ENCODE measurements around the gene DLG1.

The DLG1 gene

DNA sequence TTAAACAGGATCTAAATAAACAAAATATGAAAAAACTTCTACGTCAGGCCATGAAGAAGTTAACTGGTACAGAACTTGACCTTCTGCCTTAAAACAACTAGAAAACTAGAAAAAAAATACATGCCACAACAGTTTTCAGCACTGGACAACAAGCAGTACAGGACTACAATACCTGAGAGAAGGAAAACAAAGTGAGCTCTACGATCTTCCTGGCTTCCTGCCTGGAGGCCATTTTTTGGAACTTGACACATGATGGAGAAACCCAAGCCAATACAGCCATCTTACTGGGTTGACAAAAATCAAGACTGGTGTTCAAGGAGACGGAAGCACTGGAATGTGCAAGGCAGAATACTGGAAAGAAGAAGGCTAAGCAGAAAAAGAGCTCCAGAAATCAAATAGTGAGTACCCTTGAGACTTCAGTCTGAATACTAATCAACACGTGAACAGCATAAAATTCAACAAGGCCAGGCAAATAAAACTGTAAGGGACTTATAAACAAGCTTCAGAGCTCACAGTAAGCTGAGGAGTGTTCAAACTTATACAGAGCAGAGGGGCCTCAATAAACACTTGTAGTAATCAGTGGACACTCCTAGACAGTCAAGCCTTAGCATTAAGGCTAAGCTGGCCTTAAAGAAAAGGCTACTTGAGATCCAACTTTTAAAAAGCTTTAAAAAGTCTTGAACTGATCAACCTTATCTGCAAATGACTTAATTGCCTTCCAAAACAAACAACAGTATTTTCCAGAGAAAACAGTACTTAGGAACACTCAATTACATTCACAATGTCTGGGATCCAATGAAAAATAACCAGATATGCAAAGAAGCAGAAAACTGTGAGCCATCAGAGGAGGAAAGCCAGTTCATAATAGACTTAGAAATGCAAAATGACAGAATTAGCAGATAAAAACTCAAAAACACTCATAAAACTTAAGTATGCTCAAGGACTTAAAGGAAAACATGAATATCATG lies 63.2 kb downstream of the DLG1 start:
- TF ChIP-seq, protein P1, sequence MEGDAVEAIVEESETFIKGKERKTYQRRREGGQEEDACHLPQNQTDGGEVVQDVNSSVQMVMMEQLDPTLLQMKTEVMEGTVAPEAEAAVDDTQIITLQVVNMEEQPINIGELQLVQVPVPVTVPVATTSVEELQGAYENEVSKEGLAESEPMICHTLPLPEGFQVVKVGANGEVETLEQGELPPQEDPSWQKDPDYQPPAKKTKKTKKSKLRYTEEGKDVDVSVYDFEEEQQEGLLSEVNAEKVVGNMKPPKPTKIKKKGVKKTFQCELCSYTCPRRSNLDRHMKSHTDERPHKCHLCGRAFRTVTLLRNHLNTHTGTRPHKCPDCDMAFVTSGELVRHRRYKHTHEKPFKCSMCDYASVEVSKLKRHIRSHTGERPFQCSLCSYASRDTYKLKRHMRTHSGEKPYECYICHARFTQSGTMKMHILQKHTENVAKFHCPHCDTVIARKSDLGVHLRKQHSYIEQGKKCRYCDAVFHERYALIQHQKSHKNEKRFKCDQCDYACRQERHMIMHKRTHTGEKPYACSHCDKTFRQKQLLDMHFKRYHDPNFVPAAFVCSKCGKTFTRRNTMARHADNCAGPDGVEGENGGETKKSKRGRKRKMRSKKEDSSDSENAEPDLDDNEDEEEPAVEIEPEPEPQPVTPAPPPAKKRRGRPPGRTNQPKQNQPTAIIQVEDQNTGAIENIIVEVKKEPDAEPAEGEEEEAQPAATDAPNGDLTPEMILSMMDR (conservative IDR thresholded peaks at IDR 0.05): no peak
- H3K27ac ChIP-seq: peak overlapping the region; percentile 13; the same call in 1 of the 2 replicates

GRCh38 chr3:197231321-197231720 lies 67.1 kb downstream of the DLG1 start:
- TF ChIP-seq, protein P1 (conservative IDR thresholded peaks at IDR 0.05): no peak
- no peak overlapping the region; the same call in 1 of the 2 replicates for H3K27ac ChIP-seq

- H3K27ac ChIP-seq: peak overlapping the region; percentile 54
- TF ChIP-seq, protein P1 (conservative IDR thresholded peaks at IDR 0.05): no peak
These were observed 68.6 kb downstream of the DLG1 start for GRCh38 chr3:197229836-197230235.

DNA sequence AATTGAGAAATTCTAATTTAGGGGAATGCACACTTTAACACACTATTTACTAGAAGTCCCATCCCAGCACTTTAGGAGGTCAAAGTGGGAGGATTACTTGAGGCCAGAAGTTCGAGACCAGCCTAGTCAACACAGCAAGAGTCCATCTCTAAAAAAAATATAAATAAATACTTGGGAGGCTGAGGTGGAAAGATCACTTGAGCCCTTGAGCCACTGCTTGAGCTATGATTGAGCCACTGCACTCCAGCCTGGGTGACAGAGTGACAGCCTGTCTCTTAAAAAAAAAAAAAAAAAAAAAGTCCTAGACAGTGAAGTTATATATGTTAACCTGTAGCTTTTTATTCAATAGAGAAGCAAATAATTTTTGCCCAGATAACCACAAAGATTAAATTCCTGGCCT lies 69.2 kb downstream of the DLG1 start:
- TF ChIP-seq, protein P1 (conservative IDR thresholded peaks at IDR 0.05): no peak
- peak overlapping the region; percentile 54 for H3K27ac ChIP-seq

DNA sequence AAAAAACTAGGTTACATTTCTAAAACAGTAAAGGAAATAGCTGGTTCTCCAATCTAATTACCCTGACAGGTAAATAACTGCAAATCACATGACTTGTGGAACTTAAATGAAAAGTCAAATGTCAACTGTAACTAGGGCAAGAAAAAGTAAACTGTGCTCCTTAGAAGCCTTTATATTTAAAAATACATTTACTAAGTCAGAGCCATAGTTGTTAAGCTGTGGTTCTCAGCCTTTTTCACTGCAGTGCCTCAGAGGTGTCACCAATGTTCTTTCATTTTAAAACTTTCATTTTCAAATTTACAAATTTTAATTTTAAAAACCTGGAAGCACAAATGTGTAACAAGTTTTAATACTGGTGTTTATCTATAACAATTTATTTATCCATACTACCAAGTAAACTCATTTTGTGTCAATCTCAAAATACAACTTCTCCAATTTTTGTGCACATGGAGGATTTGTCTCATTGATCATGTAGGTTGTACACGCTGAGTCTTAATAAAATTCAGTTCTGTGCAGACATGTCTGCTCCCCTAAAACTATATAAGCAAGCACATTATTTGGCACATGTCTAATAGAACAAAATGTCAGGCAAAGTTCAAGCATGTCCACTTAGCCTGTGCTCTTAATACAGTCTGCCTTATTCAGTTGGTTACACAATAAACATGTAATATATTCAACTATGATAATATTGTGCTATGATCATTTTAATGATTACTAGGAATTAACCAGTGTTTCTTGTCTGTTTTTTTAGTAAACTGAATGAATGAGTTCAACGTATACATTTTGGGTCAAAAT lies 70.4 kb downstream of the DLG1 start:
- TF ChIP-seq, protein P1 (conservative IDR thresholded peaks at IDR 0.05): no peak
- peak overlapping the region; percentile 7; the same call in 1 of the 2 replicates for H3K27ac ChIP-seq

- no peak overlapping the region for H3K27ac ChIP-seq
- TF ChIP-seq, protein P1 (conservative IDR thresholded peaks at IDR 0.05): no peak
These were observed 72.2 kb downstream of the DLG1 start for GRCh38 chr3:197226179-197226578.

- TF ChIP-seq, protein P1 (conservative IDR thresholded peaks at IDR 0.05): no peak
- no peak overlapping the region for H3K27ac ChIP-seq
These were observed 72.8 kb downstream of the DLG1 start for GRCh38 chr3:197225579-197225978.

Data from VCaP (cell line).